ENCODE data around the gene EXOC1. TPM values are rescaled to one million over a fixed set of nuclear protein-coding genes. Genes with fewer than 3 reads are reported as not detected.

The EXOC1 gene
- total RNA-seq, 1 experiment from 2014 or later: 21.2 TPM

DNA sequence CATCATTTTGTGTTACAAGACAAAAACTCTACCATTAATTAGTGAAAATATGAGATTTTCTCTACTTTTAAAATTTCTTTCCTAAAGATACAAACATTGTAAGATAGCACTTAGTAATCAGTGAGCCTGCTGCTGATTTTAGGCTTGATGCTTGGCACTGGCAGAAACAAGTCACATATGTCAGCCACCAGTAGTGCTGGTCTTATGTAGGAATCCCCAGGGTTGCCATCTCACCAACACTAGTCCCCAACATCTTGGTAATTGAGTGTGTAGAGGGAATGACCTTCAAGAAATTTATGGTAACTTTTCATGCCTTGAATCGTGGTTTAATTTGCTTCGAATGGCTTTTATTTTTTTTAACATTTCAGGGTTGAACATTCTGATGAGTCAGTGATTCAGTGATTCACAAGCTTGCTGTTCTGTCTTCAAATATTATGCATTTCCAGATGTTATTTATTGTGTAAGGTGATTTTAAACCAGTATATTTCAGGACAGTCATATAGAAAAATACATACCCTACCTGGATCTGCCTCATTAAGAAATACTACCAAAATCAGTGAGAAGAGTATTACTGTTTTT is 11.9 kb downstream of the EXOC1 start:
- DNase-seq: no peak
- Histone ChIP-seq H3K18ac (ENCODE audit: insufficient read length, low read depth, low read length) (no peak overlapping the region), H3K4me1 (ENCODE audit: insufficient read depth, low read length) (no peaks in the 10 kb centered on the region), H3K79me1 (ENCODE audit: insufficient read depth, low read depth, low read length, poor library complexity, severe bottlenecking) (no peaks in the 10 kb centered on the region), H3K23me2 (ENCODE audit: insufficient read length, low read depth, low read length, poor library complexity, severe bottlenecking) (no peaks in the 10 kb centered on the region), H2BK5ac (ENCODE audit: insufficient read length, low read length) (no peak overlapping the region), H3K79me2 (ENCODE audit: insufficient read depth, low read length) (no peaks in the 10 kb centered on the region), H2AK5ac (ENCODE audit: insufficient read length, low read length) (no peak overlapping the region), H3T11ph (ENCODE audit: low read length) (no peak overlapping the region), H3K4me2 (ENCODE audit: insufficient read depth, insufficient read length, low read length) (no peak overlapping the region), H2BK15ac (ENCODE audit: low read depth, low read length) (no peak overlapping the region), H4K91ac (ENCODE audit: insufficient read length, low read depth, low read length) (no peak overlapping the region), H3K14ac (ENCODE audit: insufficient read depth, low read length) (no peak overlapping the region), H3K27ac (ENCODE audit: insufficient read length, low read depth, low read length) (no peak overlapping the region), H3K27me3 (ENCODE audit: insufficient read depth, low read length) (no peaks in the 10 kb centered on the region), H3K9ac (ENCODE audit: extremely low read depth, insufficient read length, low read length) (no peak overlapping the region), H2AFZ (ENCODE audit: low read length) (no peak overlapping the region), H3K56ac (ENCODE audit: insufficient read length, low read depth, low read length) (no peak overlapping the region), H3K9me3 (ENCODE audit: control insufficient read depth, low read depth, low read length) (no peaks in the 10 kb centered on the region), H2BK20ac (ENCODE audit: low read depth, low read length, poor library complexity, severe bottlenecking) (no peak overlapping the region), H4K8ac (replicated peaks; ENCODE audit: insufficient read length, low read depth, low read length) (no peak overlapping the region), H3K23ac (ENCODE audit: insufficient read length, low read depth, low read length) (no peak overlapping the region), H3K4ac (ENCODE audit: low read depth, low read length) (no peak overlapping the region), H2BK120ac (ENCODE audit: low read depth, low read length, poor library complexity, severe bottlenecking) (no peak overlapping the region), H2BK12ac (ENCODE audit: insufficient read length, low read depth, low read length) (no peak overlapping the region), H4K20me1 (ENCODE audit: control insufficient read depth, insufficient read depth, insufficient read length) (no peaks in the 10 kb centered on the region), H4K5ac (ENCODE audit: insufficient read length, low read depth, low read length) (no peak overlapping the region)
- H3K4me1 Mint-ChIP-seq: no peaks in the 10 kb centered on the region
- H3K9me3 Mint-ChIP-seq: no peaks in the 10 kb centered on the region
- peak overlapping the region in 1 of 3 experiments; percentile 18; a peak in 1 of 7 replicates for H3K27ac Mint-ChIP-seq
- no peaks in the 10 kb centered on the region for H3K27me3 Mint-ChIP-seq (ENCODE audit: low read depth)
- TF ChIP-seq, protein P1, sequence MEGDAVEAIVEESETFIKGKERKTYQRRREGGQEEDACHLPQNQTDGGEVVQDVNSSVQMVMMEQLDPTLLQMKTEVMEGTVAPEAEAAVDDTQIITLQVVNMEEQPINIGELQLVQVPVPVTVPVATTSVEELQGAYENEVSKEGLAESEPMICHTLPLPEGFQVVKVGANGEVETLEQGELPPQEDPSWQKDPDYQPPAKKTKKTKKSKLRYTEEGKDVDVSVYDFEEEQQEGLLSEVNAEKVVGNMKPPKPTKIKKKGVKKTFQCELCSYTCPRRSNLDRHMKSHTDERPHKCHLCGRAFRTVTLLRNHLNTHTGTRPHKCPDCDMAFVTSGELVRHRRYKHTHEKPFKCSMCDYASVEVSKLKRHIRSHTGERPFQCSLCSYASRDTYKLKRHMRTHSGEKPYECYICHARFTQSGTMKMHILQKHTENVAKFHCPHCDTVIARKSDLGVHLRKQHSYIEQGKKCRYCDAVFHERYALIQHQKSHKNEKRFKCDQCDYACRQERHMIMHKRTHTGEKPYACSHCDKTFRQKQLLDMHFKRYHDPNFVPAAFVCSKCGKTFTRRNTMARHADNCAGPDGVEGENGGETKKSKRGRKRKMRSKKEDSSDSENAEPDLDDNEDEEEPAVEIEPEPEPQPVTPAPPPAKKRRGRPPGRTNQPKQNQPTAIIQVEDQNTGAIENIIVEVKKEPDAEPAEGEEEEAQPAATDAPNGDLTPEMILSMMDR (conservative IDR thresholded peaks at IDR 0.05): no peak
- H3K4me3 Mint-ChIP-seq: no peak overlapping the region
- H3K36me3 Mint-ChIP-seq (ENCODE audit: insufficient read depth in 1 of 3, low read depth in 3 of 3): peaks cover 9 to 21% (median 10%) of the 10 kb centered on the region in 3 experiments
- no CpG with 5 or more reads among the region's 2 CpGs for WGBS (ENCODE audit: extremely low coverage, insufficient read length, low lambda C conversion rate)
